Stimulated activated CD8-positive, alpha-beta memory T cell treated with anti-CD3 and anti-CD28 coated beads, Interleukin-4, amount 100 ng/mL, for 4 hours (primary cell): Measurements from ENCODE around the gene HOXB6.

ENCODE experiments used
- DNase-seq, 2 donors: peaks; one replicate each; pipeline ENCODE4 v3.0.0-alpha.2; 2020; ENCODE audit warnings: low read depth in 2 of 2, low spot score in 1 of 2

The HOXB6 gene

GRCh38 chr17:48583708-48584222, 21.0 kb downstream of the HOXB6 start:
- no peak for DNase-seq

DNA sequence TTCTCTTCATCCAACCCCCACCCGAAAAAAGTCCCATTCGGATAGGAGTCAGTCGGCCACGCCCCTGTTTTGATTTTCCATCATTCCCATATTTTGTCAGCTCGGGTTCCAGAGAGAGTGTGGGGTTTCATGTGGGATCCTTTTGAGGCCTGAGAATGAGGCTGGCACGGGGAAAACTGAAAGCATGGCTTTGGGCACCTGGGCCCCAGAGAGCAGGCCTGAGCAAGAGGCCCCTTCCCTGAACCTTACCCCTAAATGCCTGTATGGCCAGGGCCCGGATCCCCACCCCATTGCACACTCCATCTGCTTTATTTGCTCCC, 22.1 kb downstream of the HOXB6 start:
- no peak for DNase-seq

DNA sequence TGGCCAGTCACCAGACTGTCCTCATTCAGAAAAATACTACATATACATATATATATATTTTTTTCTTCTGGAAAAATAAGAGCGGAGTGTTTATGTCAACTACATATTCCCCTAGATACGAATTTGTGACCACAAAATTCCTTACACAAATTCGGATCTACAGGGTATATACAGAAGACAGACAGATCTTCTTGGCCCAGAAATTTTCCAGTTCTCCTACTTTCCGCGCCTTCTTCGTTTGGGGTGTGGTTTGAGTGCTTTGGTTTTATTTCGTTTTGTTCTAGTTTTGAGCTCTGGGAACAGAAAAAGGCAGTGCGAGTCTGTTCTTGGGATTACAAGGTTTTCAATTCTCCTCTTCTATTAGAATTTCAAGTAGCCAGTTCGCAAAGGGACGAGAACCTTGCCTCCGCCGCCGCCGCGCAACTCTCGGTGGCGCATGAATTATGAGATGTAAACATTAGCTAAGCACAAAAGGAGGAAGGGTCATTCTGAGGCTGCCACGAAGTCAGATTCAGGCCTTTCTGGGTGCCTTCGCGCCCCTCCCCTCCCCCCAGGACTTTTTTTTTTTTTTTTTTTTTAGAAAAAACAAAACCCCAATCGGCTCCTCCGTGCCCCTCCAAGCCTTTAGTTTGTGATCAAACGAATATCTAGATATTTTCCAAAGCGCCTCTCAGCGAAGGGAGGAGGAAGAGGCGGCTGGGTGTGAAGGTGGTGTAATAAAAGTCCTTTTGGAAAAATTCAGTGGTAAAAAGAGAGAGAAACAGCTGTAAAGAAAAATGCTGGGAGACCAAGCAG, 24.8 kb downstream of the HOXB6 start:
- DNase-seq = no peak

- DNase-seq = no peak
These were observed 25.4 kb downstream of the HOXB6 start for GRCh38 chr17:48579471-48579759.

DNA sequence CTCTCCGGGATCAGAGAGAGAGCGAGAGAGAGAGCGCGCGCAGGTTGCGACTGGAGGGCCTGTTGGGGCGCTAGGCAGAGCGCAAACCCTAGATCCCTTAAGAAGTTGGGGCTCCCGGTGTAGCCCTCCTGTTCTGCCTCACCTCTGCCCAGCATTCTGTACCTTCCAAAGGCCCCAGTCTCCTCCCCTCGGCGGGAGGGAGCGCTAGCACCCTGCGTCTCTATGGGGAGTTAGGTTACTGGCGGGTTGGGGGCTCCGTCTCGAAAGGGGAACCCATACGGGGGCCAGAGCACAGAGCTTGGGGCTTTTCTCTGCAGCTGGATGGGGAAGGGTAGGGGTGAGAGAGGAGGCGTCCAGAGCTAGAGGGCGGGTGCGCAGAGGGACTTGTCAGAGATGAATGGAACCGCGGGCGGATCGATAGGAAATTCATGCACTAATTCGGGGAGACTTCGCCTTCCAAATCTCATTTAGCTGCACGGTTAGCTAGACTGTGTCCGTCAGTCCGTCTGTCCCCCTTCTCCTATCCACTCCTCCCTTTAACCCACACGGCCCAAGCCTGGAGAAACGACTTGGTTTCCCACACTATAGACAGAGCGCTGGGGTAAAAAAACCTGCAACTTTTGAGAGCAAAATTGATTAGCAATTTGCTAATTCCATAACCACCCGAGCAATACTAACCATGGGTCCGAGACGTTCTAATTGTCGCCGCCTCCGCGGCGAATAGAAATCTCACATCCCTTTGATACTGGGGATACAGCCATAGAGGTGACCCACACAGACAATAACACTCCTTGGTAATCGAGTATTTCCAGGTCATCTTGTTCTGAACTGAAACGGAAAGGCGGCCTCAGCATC, 25.9 kb downstream of the HOXB6 start:
- DNase-seq = no peak

DNA sequence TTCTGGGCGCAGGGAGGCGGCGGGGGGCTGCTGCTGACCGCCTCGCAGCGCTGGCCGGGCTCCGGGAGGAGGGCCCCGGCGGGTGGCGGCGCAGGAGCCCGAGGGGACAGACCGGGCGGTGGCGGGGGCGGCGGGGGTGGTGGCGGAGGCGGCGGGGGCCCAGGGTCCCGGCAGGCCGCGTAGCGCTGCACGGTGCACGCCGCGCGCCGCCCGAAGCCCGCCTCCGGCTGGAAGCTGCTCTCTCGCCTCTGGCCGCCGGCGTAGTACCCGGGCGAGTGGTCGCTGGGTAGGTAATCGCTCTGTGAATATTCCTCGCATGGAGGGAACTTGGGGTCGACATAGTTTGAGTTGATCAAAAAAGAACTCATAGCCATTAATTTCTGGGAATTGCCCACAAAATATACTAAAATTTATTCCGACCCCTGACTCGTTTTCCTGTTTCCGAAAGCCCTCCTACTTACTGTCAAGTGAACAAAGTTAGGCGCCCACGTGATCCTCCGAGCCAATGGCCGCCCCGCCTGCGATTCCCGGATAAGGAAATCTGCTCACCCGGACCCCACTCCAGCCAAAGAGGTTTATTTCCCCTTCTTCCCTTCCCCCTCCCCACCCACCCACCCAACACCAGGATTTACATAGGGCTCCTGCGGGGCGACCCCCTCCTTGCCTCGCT, 26.7 kb downstream of the HOXB6 start, which contains the start of gene HOXB4:
Gene HOXB4 (minus strand): TSS at position 405 of the 670 bp plus-strand sequence. CDS start 31 bp downstream, at position 374.
- peak in 1 of 2 donors; percentile 40 for DNase-seq

- DNase-seq = no peak
These were observed 27.3 kb downstream of the HOXB6 start for GRCh38 chr17:48577330-48577945.

DNA sequence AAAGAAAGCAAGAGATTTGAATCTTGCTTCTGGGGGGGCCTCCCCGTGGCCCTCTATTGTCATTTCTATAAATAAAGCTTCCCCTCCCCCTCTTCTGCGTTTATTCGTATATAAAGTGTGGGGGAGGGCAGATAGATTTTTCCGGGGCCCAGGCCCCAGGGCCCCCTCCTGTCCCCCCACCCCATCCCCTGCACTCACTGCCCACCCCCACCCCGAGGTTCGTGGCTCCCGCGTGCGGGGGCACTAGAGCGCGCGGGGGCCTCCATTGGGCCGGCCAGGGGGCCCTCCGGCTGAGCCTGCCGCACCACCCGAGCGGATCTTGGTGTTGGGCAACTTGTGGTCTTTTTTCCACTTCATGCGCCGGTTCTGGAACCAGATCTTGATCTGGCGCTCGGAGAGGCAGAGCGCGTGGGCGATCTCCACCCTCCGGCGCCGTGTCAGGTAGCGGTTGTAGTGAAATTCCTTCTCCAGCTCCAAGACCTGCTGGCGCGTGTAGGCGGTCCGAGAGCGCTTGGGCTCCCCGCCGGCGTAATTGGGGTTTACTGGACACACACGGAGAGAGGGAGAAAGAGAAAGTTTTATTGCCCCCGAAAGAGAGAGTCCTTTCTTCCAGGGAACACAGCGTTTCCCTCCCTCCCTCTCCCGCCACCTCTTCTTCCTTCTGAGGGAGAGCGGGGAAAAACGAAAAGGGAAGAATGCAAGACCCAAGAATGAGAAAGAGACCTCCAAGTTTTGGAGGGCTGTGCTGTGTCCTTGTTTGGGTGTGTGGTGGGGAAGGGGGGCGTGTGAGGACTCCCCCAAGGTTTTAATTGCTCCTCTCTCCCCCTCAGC, 28.1 kb downstream of the HOXB6 start:
- no peak for DNase-seq

DNA sequence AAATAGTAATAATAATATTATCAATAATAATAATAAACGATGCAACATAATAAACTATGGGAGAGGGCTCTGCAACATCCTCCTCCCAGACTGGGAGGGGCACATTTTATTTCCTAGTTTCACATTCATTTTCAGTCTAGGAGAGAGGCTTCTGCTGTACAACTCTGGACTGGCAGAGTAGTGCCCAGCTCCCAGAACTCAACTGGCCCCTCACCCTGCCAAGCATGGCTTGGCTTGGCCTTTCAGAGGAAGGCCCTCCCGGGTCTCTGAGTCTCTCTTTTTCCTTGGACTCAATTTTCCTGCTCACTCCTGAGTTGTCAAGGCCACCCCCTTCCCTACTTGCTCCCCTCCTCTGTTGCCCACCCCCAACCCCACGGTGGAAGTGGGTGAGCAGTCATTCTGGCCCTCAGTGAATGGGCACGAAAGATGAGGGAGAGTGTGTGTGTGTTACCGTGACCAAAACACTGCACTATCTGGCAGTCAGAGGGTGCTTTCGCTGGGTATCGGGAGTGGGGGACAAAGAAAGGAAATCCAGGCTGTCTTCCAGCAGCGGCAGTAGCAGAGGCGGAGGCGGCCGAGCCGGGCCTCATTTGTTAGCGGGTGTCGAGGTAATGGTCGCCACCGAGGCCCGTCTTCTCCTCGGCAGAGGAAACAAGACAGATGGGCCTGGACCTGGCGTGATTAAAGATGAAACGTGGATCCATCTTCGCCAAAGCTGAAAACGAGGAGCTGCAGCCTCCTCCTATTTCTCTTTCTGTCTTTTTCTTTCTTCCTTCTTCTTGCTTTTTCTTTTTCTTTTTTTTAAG, 28.9 kb downstream of the HOXB6 start:
- DNase-seq = no peak

DNA sequence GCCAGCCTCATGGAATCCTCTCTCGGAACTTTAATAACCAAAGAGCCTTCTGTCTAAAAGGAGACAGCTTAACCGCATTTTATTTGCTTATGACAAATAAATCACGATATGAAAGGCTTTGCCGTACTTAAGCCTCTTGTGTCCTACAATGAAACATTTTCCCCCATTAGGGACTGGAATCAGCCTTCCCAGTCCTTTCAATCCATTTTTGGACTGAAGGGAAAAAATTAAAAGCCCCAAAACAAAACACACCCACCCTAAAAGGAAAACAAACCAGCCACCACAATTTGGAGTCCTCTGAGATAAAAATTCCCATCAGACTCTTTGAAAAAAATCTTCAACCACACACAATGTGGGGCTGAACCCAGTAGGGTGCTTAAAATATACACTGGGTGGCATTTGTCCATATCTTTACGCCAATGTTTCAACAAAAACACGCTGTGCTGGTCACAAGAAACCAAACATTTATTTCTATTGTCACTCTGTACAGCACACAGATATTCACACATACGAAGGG, 29.7 kb downstream of the HOXB6 start:
- DNase-seq = no peak

DNA sequence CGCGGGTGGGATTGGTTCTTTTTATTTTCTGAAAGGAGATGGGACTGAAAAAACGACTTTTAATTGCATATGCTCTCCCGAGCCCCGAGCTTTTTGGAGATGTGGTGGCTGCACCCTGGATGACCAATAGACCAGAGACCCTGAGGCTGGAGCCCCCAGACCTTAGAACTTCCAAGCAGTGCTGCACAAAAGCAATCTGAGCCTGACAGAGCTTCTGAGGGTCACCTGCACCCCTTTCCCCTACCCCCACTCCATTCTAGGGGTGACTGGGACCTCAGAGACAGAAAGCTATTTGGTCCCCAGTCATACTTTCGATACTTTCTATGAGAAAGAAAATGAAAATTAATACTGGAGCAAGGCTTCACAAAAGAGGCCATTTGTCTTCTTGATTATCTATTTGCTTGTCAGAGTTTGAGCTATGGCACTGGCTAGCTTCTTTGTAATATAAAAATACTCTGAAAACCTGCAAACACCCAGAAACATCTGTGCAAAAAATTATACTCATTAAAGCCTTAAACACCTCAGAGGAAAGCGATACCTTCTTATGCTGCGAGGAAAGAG, 30.2 kb downstream of the HOXB6 start:
- DNase-seq = no peak

- DNase-seq = no peak
These were observed 32.9 kb downstream of the HOXB6 start for GRCh38 chr17:48571826-48572417.

GRCh38 chr17:48571024-48571818, 33.6 kb downstream of the HOXB6 start:
- DNase-seq = no peak

- DNase-seq = no peak
These were observed 34.3 kb downstream of the HOXB6 start for GRCh38 chr17:48570325-48571023.

GRCh38 chr17:48569674-48570324, 35.0 kb downstream of the HOXB6 start:
- no peak for DNase-seq

DNA sequence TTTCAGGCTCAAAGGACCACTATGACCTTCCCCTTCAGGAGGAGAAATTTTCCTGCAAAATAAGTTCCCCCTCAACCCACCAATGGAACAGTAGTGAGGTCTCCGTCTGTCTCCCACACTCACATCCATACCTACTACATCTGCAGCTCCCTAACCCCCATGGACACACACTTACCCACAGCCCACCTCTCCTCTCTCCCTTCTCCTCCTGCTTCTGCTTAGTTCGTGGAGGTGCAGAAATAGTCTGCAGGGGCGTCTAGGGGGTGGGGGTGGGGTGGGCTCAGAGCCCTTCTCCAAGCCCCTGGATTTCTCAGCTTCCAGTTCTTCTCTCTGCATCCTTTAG, 35.6 kb downstream of the HOXB6 start:
- no peak for DNase-seq
